ENCODE data around the gene CCDC50.

Gene CCDC50

GRCh38 chr3:191328962-191329653, at the start of gene CCDC50:
Gene CCDC50 (plus strand): TSS chr3:191329394. CDS start chr3:191329675, 281 bp downstream.
- DNase-seq (ENCODE audit: low spot score): peak; percentile 33

- DNase-seq (ENCODE audit: low spot score): no peak
These were observed 49.1 kb upstream of the CCDC50 start for GRCh38 chr3:191280111-191280510.

- DNase-seq (ENCODE audit: low spot score): no peak
These were observed 48.3 kb upstream of the CCDC50 start for GRCh38 chr3:191280882-191281281.

- DNase-seq (ENCODE audit: low spot score): no peak
These were observed 46.7 kb upstream of the CCDC50 start for GRCh38 chr3:191282251-191283185.

- no peak for DNase-seq (ENCODE audit: low spot score)
These were observed 45.8 kb upstream of the CCDC50 start for GRCh38 chr3:191283400-191283799.

- DNase-seq (ENCODE audit: low spot score): peak; percentile 1
These were observed 38.7 kb upstream of the CCDC50 start for GRCh38 chr3:191290311-191291025.

GRCh38 chr3:191292243-191293015, 36.8 kb upstream of the CCDC50 start:
- no peak for DNase-seq (ENCODE audit: low spot score)

- DNase-seq (ENCODE audit: low spot score): no peak
These were observed 34.9 kb upstream of the CCDC50 start for GRCh38 chr3:191294291-191294690.

- no peak for DNase-seq (ENCODE audit: low spot score)
These were observed 33.1 kb upstream of the CCDC50 start for GRCh38 chr3:191296041-191296541.

- no peak for DNase-seq (ENCODE audit: low spot score)
These were observed 30.3 kb upstream of the CCDC50 start for GRCh38 chr3:191298846-191299245.

GRCh38 chr3:191300422-191300821, 28.8 kb upstream of the CCDC50 start:
- no peak for DNase-seq (ENCODE audit: low spot score)

- DNase-seq (ENCODE audit: low spot score): no peak
These were observed 28.2 kb upstream of the CCDC50 start for GRCh38 chr3:191301017-191301416.

GRCh38 chr3:191301782-191302411, 27.3 kb upstream of the CCDC50 start:
- no peak for DNase-seq (ENCODE audit: low spot score)

GRCh38 chr3:191302451-191302850, 26.7 kb upstream of the CCDC50 start:
- no peak for DNase-seq (ENCODE audit: low spot score)

- DNase-seq (ENCODE audit: low spot score): no peak
These were observed 25.6 kb upstream of the CCDC50 start for GRCh38 chr3:191303596-191303995.

- DNase-seq (ENCODE audit: low spot score): no peak
These were observed 22.8 kb upstream of the CCDC50 start for GRCh38 chr3:191306428-191306827.

- DNase-seq (ENCODE audit: low spot score): no peak
These were observed 21.9 kb upstream of the CCDC50 start for GRCh38 chr3:191307341-191307740.

- no peak for DNase-seq (ENCODE audit: low spot score)
These were observed 15.9 kb upstream of the CCDC50 start for GRCh38 chr3:191313296-191313695.

GRCh38 chr3:191314109-191314728, 15.0 kb upstream of the CCDC50 start:
- DNase-seq (ENCODE audit: low spot score): no peak

- DNase-seq (ENCODE audit: low spot score): no peak
These were observed 12.2 kb upstream of the CCDC50 start for GRCh38 chr3:191316876-191317603.

Measured in CD4-positive, alpha-beta T cell treated with Interleukin-6 at 100 ng/mL for 8 hours (primary cell).